ENCODE measurements around the gene LIMK1. TPM values are rescaled to one million over a fixed set of nuclear protein-coding genes. Genes with fewer than 3 reads are reported as not detected.

The LIMK1 gene
- total and polyA plus RNA-seq, 2 experiments from 2014 or later: 13.0 to 96.5 TPM

- DNase-seq (ENCODE audit: low spot score) (no peak), ATAC-seq (no peak)
- H3K79me2 ChIP-seq (replicated peaks; ENCODE audit: insufficient read depth): no peaks in the 10 kb centered on the region
- H3K36me3 ChIP-seq (ENCODE audit: insufficient read depth): no peaks in the 10 kb centered on the region
- H2AFZ ChIP-seq: no peak overlapping the region
- H3K9me3 Mint-ChIP-seq: no peaks in the 10 kb centered on the region
- no peaks in the 10 kb centered on the region for H4K20me1 ChIP-seq (replicated peaks; ENCODE audit: insufficient read depth)
- no peaks in the 10 kb centered on the region for H3K36me3 Mint-ChIP-seq (ENCODE audit: low read depth)
- peaks cover 12% of the 10 kb centered on the region for H3K27me3 Mint-ChIP-seq (ENCODE audit: insufficient read depth, low read depth, poor library complexity)
- no peaks in the 10 kb centered on the region for H3K27me3 ChIP-seq (ENCODE audit: insufficient read depth)
- H3K27ac Mint-ChIP-seq: no peak overlapping the region
- no peak overlapping the region for H3K27ac ChIP-seq (ENCODE audit: low read depth)
- no peak overlapping the region for H3K4me3 ChIP-seq
- no peaks in the 10 kb centered on the region for H3F3A ChIP-seq (replicated peaks; ENCODE audit: low read depth)
- H3K4me2 ChIP-seq: no peak overlapping the region
- H3K9me2 ChIP-seq (ENCODE audit: insufficient read depth): no peaks in the 10 kb centered on the region
- no peaks in the 10 kb centered on the region for H3K4me1 ChIP-seq (ENCODE audit: insufficient read depth)
- TF ChIP-seq NANOG (IDR thresholded peaks at IDR 0.05; ENCODE audit: borderline replicate concordance) (no peak), EZH2phosphoT487 (IDR thresholded peaks at IDR 0.05; ENCODE audit: unreplicated experiment) (no peak), CREB1 (CRISPR knock-in tag; IDR thresholded peaks at IDR 0.05; ENCODE audit: low read depth) (no peak), ZNF114 (CRISPR knock-in tag; IDR thresholded peaks at IDR 0.05) (no peak)
- no peak overlapping the region for H3K4me3 Mint-ChIP-seq
- no peaks in the 10 kb centered on the region for H3K4me1 Mint-ChIP-seq
Measured at GRCh38 chr7:74059037-74059436, 24.6 kb upstream of the LIMK1 start.

GRCh38 chr7:74059681-74060588 is 23.7 kb upstream of the LIMK1 start:
- Mint-ChIP-seq H3K4me3 (no peak overlapping the region), H3K36me3 (ENCODE audit: low read depth) (no peaks in the 10 kb centered on the region), H3K27me3 (ENCODE audit: insufficient read depth, low read depth, poor library complexity) (peaks cover 12% of the 10 kb centered on the region), H3K9me3 (no peaks in the 10 kb centered on the region), H3K4me1 (no peaks in the 10 kb centered on the region), H3K27ac (no peak overlapping the region)
- Histone ChIP-seq H3K9me2 (ENCODE audit: insufficient read depth) (no peaks in the 10 kb centered on the region), H3K4me2 (no peak overlapping the region), H3K27ac (ENCODE audit: low read depth) (no peak overlapping the region), H3K4me3 (no peak overlapping the region), H3K27me3 (ENCODE audit: insufficient read depth) (no peaks in the 10 kb centered on the region), H3K79me2 (replicated peaks; ENCODE audit: insufficient read depth) (no peaks in the 10 kb centered on the region), H3K36me3 (ENCODE audit: insufficient read depth) (no peaks in the 10 kb centered on the region), H4K20me1 (replicated peaks; ENCODE audit: insufficient read depth) (no peaks in the 10 kb centered on the region), H3K4me1 (ENCODE audit: insufficient read depth) (no peaks in the 10 kb centered on the region), H2AFZ (no peak overlapping the region), H3F3A (replicated peaks; ENCODE audit: low read depth) (no peaks in the 10 kb centered on the region)
- DNase-seq (ENCODE audit: low spot score) (no peak), ATAC-seq (peak; percentile 22; the same call in 2 of the 3 replicates)
- TF ChIP-seq EZH2phosphoT487 (IDR thresholded peaks at IDR 0.05; ENCODE audit: unreplicated experiment) (no peak), CREB1 (CRISPR knock-in tag; IDR thresholded peaks at IDR 0.05; ENCODE audit: low read depth) (no peak), STAT1 (IDR thresholded peaks at IDR 0.05; ENCODE audit: unreplicated experiment) (no peak), ZNF331 (CRISPR knock-in tag; IDR thresholded peaks at IDR 0.05; ENCODE audit: low read depth) (no peak), CTCF (conservative IDR thresholded peaks at IDR 0.05; ENCODE audit: low read depth in 2 of 2) (0 out of 4 replicates have a peak, but pooled peaks of 1 of the 2 experiments have one; percentile 17)
